ENCODE results near the gene TBL1X. TPM values are rescaled to one million over a fixed set of nuclear protein-coding genes. Genes with fewer than 3 reads are reported as not detected.

TBL1X gene
- total and polyA plus RNA-seq, 2 of the 8 experiments (the other 6 are each of a cell fraction or from before 2014, with no cell fraction given) = 13.3 to 25.6 TPM

DNA sequence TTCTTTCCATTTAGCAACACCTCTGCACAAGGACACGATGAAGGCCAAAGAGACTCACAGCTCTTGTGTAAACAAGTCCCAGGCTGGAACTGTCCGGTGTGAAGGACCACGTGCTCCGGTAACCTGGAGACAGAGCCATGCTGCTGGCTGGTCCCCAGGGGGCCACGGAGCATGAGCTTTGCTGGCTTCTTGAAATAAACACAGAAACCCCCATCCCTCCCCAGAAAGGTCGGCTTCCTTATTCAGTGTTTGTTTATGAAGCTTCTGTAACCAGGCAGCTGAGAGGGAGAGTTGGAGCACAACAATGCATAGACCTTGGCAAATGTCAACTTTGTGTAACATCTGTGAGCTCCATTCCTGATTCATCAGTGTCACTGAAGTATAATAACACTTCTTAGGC is 191.4 kb downstream of the TBL1X start:
- Histone ChIP-seq H2BK12ac (ENCODE audit: low read depth, low read length) (no peak overlapping the region), H3K14ac (ENCODE audit: insufficient read length) (no peak overlapping the region), H4K20me1 (replicated peaks in 1 of 2; ENCODE audit: control insufficient read depth in 1 of 2, insufficient read depth in 2 of 2, low read length in 2 of 2) (peaks cover 0 to 2% of the 10 kb centered on the region in 2 experiments), H2BK120ac (replicated peaks; ENCODE audit: low read depth, low read length) (no peak overlapping the region), H4K5ac (ENCODE audit: insufficient read length, low read depth, low read length) (no peak overlapping the region), H3K23ac (ENCODE audit: insufficient read length) (no peak overlapping the region), H3K27ac (ENCODE audit: low read depth, low read length) (no peak overlapping the region), H3K23me2 (ENCODE audit: low read depth, low read length) (no peaks in the 10 kb centered on the region), H3K79me2 (ENCODE audit: control insufficient read depth in 1 of 2, insufficient read depth in 2 of 2, low read length in 2 of 2) (no peaks in the 10 kb centered on the region), H4K91ac (replicated peaks; ENCODE audit: insufficient read length, low read length) (no peak overlapping the region), H3K4ac (replicated peaks; ENCODE audit: insufficient read length, low read depth, low read length) (no peak overlapping the region), H3K4me1 (replicated peaks in 1 of 4; ENCODE audit: control insufficient read depth in 3 of 4, insufficient read depth in 4 of 4, low read length in 3 of 4) (peaks cover 0 to 2% (median 0%) of the 10 kb centered on the region in 4 experiments; a peak in 1 of 7 replicates), H3K9me3 (ENCODE audit: insufficient read depth in 2 of 2, low read depth in 1 of 2, low read length in 1 of 2) (no peaks in the 10 kb centered on the region), H3K36me3 (ENCODE audit: control insufficient read depth in 2 of 4, insufficient read depth in 4 of 4, low read length in 3 of 4) (peaks cover 0 to 5% (median 0%) of the 10 kb centered on the region in 4 experiments; a peak in 2 of 8 replicates), H2BK20ac (ENCODE audit: low read length) (no peak overlapping the region), H3K18ac (ENCODE audit: extremely low read depth, low read length) (no peak overlapping the region), H2AFZ (ENCODE audit: low read length) (no peak overlapping the region), H3K4me2 (ENCODE audit: insufficient read depth in 1 of 2, low read depth in 2 of 2, low read length in 2 of 2) (no peak overlapping the region), H3K56ac (replicated peaks; ENCODE audit: insufficient read length, low read depth, low read length) (no peak overlapping the region), H3K79me1 (ENCODE audit: low read depth, low read length) (no peaks in the 10 kb centered on the region), H2AK5ac (ENCODE audit: low read depth, low read length) (no peak overlapping the region), H3K9ac (replicated peaks in 1 of 4; ENCODE audit: extremely low read depth in 1 of 4, low read depth in 3 of 4, low read length in 3 of 4) (no peak overlapping the region), H2BK5ac (ENCODE audit: low read depth, low read length) (no peak overlapping the region), H3K27me3 (replicated peaks in 1 of 4; ENCODE audit: control insufficient read depth in 3 of 4, extremely low read depth in 1 of 4, insufficient read depth in 3 of 4, low read length in 3 of 4) (no peaks in the 10 kb centered on the region), H4K8ac (ENCODE audit: extremely low read depth, insufficient read depth, low read length) (no peak overlapping the region), H2BK15ac (ENCODE audit: low read length) (no peak overlapping the region), H3K4me3 (ENCODE audit: extremely low read depth in 1 of 4, insufficient read depth in 2 of 4, low read depth in 3 of 4, low read length in 4 of 4) (no peak overlapping the region)
- no peak for FAIRE-seq
- DNase-seq (ENCODE audit: low read depth in 1 of 2, low spot score in 2 of 2) = no peak
- ChIA-PET POLR2A (ENCODE audit: partially characterized antibody) (no interaction called here), CTCF (ENCODE audit: partially characterized antibody) (no interaction called here)
- WGBS, 2 experiments (ENCODE audit: extremely low coverage in 1 of 2, insufficient coverage in 1 of 2, insufficient read length in 1 of 2, insufficient replicate concordance in 2 of 2, low coverage in 1 of 2, low lambda C conversion rate in 2 of 2, missing lambda C conversion rate in 1 of 2) = 92% methylated on average over 2 of the region's 6 CpGs; no CpG with 5 or more reads in 1 of the 2 experiments
- no peak for TF ChIP-seq TAF7 (optimal IDR thresholded peaks at IDR 0.05; ENCODE audit: borderline replicate concordance, low read depth, low read length)
- no peak for TF ChIP-seq CHD1 (IDR thresholded peaks at IDR 0.05; ENCODE audit: low read depth, low read length)
- no peak for TF ChIP-seq POLR2AphosphoS5 (IDR thresholded peaks at IDR 0.05; ENCODE audit: low read depth, low read length)
- no peak for TF ChIP-seq TBP (IDR thresholded peaks at IDR 0.05; ENCODE audit: low read depth, low read length)
- no peak for TF ChIP-seq TEAD4 (IDR thresholded peaks at IDR 0.05; ENCODE audit: low read depth, low read length)
- no peak for TF ChIP-seq CBX8 (IDR thresholded peaks at IDR 0.05; ENCODE audit: borderline replicate concordance, low read depth, low read length)
- no peak for TF ChIP-seq CTCF (IDR thresholded peaks at IDR 0.05; ENCODE audit: control extremely low read depth in 1 of 3, insufficient read depth in 1 of 3, low read depth in 1 of 3, low read length in 3 of 3)
- TF ChIP-seq CBX5 (IDR thresholded peaks at IDR 0.05; ENCODE audit: low read depth, low read length) = no peak
- TF ChIP-seq JUND (IDR thresholded peaks at IDR 0.05; ENCODE audit: low read length) = no peak
- TF ChIP-seq, protein P1, sequence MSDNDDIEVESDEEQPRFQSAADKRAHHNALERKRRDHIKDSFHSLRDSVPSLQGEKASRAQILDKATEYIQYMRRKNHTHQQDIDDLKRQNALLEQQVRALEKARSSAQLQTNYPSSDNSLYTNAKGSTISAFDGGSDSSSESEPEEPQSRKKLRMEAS (IDR thresholded peaks at IDR 0.05) = no peak
- no peak for TF ChIP-seq RXRA (IDR thresholded peaks at IDR 0.05; ENCODE audit: insufficient read depth, low read depth, low read length)
- TF ChIP-seq SUZ12 (IDR thresholded peaks at IDR 0.05; ENCODE audit: low read length) = no peak
- no peak for TF ChIP-seq TCF12 (IDR thresholded peaks at IDR 0.05; ENCODE audit: low read depth, low read length)

All from H1 (cell line).